GM19240 (cell line): ENCODE data around the gene CIB1.

Experiments
- DNase-seq: peaks from one replicate; pipeline ENCODE4 v3.0.0; 2011; ENCODE audit warnings: low spot score; ENCODE audit not compliant: insufficient read length

The CIB1 gene

DNA sequence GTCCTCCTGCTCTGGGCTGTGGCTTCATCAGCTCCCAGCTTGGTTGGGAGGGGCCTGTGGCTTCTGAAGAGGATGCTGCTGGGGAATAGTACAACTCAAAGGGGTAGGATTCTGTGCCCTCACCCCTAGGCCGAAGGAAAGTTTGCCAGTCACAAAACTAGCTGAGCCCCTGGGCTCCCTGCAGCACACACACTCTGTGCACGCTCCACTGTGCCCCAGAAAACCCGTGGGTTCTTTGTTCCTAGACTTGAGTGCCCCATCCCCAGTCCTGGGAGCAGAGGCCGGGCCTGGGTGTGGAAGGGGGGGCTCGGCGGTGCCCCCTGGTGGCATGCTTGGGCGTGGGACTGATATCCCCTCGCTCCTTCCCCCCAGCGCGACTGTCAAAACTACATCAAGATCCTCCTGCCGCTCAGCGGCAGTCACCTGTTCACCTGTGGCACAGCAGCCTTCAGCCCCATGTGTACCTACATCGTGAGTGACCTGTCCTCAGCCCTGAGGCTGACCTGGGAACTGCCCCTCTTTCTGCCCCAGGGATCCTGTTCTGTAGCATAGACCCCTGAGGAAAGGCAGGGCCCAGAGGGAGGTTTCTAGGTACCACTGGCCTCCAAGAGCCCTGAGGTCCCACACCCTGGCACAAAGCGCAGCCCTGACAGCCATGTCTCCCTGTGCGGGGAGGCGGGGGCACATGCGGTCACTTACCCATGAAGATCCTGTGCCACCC lies 14.2 kb downstream of the CIB1 start:
- DNase-seq = no peak

DNA sequence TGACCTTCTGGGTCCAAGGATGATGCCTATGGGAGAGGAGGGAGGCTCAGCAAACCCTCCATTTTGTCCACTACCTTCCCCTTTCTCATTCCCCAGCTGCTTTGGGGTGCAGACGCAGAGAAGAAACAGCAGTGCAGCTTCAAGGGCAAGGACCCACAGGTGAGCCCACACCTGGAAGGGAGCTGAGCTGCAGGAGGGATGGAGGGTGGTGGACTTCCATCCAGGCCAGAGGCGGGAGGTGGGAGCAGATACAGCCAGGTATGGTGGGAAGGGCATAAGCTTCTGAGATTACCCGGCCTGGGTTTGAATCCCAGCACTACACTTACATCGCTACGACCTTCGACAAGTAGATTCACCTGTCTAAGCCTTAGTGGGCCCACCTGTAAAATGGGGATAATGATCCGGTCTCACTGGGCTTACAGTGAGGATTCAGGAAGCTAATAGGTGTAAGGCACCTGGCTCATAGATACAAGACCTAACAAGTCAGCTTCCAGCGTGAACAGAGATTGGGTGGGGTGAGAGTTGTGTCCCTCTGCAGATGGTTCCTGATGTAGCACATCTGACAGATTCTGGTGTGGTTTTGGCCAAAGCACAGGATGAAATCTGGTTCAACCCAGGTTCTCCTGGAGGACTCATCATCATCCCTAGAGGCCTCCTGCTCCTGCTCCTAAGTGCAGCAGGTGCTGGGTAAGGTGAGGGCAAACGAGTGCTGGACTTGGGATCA lies 15.9 kb downstream of the CIB1 start:
- no peak for DNase-seq

DNA sequence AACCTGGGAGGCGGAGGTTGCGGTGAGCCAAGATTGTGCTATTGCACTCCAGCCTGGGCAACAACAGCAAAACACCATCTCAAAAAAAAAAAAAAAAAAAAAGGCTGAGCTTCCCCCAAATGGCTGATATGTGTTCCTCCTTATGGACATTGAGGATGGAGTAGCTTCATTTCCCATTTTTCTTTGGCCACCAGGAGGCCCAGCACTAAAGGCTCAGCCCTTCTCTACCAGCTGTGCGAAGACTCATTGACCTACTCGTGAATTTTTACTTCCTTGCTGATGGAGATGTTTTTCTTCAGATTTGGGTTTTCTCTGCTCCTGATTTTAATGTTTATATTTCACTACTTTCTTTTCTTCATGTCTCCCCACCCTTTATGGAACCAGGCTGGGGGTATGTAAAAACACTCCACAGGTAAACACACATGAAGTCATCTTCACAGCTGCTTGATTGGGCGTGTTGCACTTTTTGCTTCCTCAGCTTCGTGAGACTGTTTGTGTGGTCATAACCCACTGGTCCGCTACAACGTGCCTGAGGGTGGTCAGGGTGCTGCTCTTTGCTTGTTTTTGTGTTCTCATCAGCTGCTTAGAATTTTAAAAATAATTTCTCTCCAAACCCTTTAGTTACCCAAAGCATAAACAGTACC lies 19.1 kb downstream of the CIB1 start:
- DNase-seq = no peak

DNA sequence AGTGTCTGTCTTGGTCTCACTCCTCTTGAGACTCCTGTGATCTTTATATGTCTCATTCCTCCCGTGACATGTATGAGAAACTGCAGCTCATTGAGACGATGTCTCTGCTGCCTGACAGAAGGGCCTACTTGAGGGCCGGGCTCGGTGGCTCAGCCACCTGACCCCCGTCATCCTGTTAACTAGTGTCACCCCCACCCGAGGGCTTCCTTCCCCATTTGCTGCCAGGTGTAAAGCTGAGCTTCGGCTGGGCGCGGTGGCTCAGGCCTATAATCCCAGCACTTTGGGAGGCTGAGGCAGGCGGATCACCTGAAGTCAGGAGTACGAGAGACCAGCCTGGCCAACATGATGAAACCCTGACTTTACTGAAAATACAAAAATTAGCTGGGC lies 19.9 kb downstream of the CIB1 start:
- DNase-seq = no peak

DNA sequence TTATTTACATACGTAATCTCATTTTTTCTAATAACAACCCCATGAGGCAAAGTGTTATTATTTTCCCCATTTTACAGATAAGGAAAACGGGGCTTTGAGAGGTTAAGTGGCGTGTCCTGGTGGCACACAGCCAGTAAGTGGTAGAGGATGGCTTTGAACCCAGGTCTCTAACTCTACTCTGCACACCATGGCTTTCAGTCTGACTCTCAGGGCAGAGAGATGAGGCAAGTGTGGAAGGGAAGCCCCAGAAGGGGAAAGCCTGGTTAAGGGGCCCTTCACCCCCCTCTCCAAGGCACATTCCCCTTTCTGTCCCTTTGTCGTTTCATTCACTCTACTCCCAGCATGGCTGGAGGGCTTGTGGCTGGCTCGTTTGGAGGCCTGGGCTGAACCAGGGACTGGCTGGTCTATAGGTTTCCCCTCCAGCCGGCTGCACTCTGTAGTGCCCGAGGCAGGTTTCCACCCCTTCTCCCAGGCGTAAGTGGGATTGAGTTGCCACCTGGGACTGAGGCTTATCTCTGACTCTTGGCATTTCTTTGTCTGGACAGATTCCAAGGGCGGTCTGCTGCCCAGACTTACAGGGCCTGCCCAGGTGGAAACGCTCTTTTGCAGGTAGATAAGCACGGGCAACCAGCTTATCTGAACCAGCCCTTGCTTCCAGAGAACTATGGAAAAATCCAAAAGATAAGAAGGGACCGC lies 20.5 kb downstream of the CIB1 start:
- DNase-seq = no peak

- DNase-seq = no peak
Observed at GRCh38 chr15:90212221-90213098, 21.3 kb downstream of the CIB1 start.

DNA sequence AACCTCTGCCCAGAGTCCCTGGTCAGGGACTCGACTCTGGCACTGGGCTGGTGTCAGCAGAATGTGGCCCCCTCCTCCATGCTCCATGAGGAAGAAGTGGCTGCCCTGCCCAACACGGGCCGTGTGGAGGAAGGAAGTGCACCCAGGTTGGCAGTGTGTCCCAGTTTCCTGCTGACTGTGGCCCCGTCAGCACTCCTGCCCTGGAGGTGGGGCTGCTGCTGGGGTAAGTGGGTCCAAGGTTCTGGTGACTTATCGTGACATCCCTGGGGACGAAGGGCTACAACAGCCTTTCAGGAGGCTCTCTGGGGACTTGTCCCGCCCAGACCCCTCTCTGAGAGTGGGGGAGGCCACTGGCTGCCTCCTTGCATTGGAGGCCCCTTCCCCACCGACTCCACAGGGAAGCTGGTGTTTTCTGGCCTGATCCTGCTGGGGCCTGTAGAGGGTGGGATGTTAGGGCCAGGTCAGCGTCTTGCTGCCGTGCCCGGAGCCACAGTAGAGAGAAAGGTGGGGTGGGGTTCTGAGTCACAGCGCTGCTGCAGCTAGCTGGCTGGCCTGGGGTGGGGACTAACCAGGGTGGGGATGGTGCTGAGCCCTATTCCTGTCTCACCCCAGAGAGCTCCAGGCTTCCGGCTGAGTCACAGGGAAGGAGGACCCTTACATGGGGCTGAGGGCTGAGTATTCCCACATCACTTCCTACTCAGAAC lies 22.1 kb downstream of the CIB1 start:
- DNase-seq = no peak

DNA sequence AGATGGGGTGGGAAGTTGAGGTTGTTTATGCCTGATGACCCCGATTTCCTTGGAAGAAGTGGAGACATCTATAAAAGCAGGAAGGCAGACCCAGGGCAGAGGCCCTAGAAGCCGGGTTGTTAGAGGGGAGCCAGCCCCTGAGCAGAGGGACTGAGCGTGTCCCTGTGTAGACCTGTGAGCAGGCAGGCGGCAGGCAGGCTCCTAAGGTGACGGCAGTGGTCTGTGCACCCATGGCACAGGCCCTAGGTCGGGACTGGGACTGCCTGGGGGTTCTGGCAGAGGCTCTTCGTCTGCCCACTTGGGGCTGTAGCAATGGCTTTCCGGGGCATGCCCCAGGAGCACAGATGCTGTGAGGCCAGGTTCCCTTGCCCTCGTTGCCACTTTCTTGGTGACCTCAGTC lies 22.7 kb downstream of the CIB1 start:
- DNase-seq = no peak

GRCh38 chr15:90210593-90210992 lies 23.1 kb downstream of the CIB1 start:
- DNase-seq = no peak

- DNase-seq = no peak
Observed at GRCh38 chr15:90209591-90209990, 24.1 kb downstream of the CIB1 start.

DNA sequence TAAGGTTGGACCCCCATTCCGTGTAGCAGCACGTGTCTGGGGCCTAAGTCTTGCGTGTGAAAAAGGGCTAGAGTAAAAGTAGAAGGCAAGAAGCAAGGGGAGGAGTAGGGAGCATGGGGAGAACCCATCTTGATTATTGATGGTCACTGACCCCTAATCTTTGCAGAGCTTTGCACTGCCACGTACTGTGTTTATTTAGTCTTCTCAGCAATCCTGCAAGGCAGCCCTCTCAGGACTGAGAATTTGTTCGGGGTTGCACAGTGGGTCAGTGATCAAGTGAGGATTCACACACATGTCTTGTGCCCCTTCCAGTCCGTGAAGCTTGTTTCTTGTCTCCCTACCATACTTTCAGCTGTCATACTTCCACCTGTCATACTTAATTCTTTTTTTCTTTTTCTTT lies 25.4 kb downstream of the CIB1 start:
- DNase-seq = no peak

DNA sequence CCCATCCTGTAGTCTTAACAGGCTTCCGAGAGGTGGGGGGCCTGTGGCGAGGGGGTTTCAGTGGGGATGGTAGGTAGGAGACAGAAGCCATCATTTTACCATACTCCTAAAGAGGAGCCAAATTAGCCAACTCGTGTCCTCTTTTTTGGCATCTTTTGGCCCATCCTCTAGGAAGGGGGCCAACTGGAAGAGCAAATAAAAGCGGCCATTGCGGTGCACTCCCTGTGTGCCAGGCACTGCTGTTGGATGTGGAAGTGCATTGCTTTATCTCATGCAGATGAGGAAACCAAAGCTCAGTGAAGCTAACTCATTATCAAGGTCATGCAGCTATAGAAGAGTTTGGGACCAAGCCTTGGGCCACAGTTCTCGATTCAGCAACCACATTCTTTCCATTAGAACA lies 26.5 kb downstream of the CIB1 start:
- no peak for DNase-seq

DNA sequence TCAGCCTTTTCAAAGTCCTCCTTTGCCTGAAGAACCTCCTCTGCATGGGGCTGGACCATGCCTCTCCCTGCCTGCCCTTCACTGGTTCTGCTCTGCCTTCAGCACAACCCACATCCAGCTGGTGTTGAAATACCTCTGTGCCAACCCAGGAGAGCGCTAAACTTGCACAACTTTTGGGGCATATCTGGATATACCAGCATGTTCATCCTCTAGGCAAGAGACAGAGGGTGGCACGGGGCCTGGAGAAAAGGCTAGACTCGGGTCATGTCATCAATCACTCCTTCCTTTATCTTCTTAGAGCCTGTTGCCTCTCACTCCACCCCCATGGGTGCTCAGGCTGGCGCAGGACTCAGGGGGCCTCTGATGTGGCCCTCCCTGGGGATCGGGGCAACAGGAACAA lies 27.9 kb downstream of the CIB1 start:
- DNase-seq = no peak

- no peak for DNase-seq
Observed at GRCh38 chr15:90205050-90205848, 28.5 kb downstream of the CIB1 start.

- DNase-seq = no peak
Observed at GRCh38 chr15:90203922-90204321, 29.8 kb downstream of the CIB1 start.

DNA sequence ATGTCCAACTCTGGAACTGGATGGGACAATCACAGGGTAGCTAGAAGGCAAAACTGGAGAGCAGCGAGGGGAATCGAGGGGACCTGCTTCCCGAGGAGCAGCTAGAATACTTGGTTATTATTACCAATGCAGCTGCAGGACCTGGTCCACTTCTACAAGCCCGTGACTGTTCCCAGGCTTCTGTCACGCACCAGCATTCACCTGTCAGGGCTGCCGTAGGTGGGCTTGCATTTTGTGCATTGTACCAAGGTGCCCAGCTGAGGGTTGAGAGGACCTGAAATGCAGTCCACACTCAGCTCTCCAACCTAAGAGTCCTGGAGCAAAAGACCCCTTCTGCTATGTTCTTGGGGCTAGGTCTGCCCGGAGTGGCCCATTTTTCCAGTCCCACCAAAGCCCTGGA lies 30.3 kb downstream of the CIB1 start:
- no peak for DNase-seq

GRCh38 chr15:90202929-90203328 lies 30.8 kb downstream of the CIB1 start:
- DNase-seq = no peak

DNA sequence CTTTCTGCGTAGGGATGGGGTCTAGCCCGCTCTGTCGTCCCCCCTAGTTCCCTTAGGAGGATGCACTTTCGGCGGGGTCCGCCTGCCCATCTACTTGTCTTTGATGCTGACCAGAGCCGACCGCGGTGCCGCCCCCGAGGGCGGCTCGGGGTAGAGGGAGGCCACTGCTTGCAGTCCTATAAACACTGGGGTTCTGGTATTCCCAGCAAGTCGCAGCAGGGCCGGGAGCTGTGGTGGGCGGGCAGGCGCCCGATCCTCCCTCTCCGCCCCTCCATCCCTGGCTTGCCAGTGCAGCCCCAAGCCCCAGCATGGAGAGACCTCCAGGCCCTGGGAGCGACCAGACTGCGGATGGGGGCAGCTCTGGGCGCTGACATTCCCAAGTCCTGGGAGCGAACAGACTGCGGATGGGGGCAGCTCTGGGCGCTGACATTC lies 31.8 kb downstream of the CIB1 start:
- no peak for DNase-seq

GRCh38 chr15:90201130-90201943 lies 32.4 kb downstream of the CIB1 start, which contains the start of gene SEMA4B:
SEMA4B (plus strand) TSS chr15:90201330; CDS start chr15:90201579, 249 bp downstream.
- peak; percentile 91 for DNase-seq
